Activated CD4-positive, alpha-beta T cell treated with anti-CD3 and anti-CD28 coated beads, Interleukin-2, amount 50 U/mL, for 4 hours (primary cell): ENCODE results near the gene OVOL2.
"Not testable (repeated sequence)": the region's sequence is repeated elsewhere in the genome, so short reads cannot be mapped to it uniquely, and the experiment has no call there.

Experiments
- DNase-seq, 2 experiments: peaks; one replicate each; pipeline ENCODE4 v3.0.0-alpha.2; 2020

Gene OVOL2

DNA sequence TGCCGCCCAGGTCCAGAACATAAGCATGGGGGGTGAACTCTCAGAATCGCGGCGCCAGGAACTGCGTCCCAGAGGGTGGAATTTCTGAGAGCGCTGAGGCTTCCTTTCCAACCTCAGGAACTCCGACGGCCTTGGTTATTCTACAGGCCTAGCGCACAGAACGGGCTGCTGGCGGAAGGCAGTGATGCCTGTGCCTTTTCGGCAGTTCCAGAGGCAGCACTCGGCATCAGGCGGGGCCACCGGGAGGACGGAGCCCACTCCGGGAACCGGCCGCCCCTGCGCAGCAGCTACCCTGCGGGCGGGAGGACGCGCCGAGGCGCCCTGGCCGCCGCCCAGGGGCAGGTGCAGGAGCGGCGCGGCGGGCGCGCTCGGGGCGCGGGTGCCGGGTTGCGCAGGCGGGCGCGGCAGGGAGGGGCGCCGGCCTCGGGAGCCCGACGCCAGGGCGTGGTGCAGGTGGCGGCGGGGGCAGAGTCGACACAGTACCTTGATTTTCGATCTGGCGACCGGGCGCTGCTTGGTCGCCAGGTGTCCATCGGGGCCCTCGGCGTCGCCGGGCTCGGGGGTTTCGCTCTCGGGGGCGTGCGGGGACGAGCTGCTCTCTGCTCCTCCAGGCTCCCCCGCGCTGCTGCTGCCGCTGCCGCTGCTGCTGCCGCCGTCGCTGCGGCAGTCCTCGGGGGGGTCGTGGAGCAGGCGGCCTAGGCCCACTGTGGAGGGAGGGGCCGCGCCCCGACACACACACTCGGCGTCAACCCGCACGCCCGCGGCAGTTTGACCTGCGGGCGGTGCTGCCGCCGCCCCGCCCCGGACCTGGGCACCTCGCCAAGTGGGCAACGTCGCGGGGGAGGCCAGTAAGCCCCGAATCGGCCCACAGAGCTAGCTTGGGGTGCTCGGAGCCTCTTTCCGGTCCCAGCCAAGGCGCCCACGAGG lies 1.3 kb downstream of the OVOL2 start:
- DNase-seq = no peak

GRCh38 chr20:18055261-18055660 lies 2.5 kb downstream of the OVOL2 start:
- DNase-seq = no peak

DNA sequence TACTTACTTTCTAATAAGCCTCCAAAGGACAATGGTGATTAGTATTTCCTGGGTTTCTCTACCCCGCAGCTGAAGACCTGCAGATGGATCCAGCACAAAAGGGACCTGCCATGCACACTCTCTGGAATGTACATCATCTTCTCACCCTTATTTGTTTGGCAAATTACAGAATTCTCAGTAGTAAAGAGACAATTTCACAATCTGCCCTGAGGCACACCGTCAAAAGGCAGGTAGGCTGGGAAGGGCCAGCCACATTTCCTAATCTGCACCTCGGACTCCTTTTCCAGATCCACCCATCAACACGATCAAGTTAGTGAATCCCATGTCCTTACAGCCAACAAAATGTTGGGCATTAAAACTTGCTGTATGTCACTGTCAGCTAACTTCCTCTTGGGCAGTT lies 4.9 kb downstream of the OVOL2 start:
- DNase-seq = no peak

GRCh38 chr20:18050628-18051027 lies 7.1 kb downstream of the OVOL2 start:
- no peak for DNase-seq

- DNase-seq = no peak
These were observed 9.5 kb downstream of the OVOL2 start for GRCh38 chr20:18048176-18048575.

DNA sequence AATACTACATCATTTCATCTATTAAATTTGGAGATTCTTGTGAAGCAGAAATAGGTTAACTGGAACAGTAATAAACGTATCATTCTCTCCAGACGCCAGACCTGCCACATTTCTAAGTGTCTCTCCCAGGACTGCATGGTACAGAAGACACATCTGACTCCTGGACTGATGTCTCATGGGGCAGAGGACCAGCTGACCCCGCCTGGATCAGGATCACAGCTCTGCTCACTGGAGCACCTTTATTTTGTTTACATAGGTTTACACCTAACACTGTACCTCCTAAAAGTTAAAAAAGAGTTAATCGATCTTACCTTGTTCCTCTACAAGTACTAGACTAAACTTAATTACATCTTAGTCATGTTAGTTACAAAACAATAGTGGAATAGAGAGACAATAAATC lies 11.2 kb downstream of the OVOL2 start:
- no peak for DNase-seq

GRCh38 chr20:18042229-18042628 lies 15.5 kb downstream of the OVOL2 start:
- no peak for DNase-seq

DNA sequence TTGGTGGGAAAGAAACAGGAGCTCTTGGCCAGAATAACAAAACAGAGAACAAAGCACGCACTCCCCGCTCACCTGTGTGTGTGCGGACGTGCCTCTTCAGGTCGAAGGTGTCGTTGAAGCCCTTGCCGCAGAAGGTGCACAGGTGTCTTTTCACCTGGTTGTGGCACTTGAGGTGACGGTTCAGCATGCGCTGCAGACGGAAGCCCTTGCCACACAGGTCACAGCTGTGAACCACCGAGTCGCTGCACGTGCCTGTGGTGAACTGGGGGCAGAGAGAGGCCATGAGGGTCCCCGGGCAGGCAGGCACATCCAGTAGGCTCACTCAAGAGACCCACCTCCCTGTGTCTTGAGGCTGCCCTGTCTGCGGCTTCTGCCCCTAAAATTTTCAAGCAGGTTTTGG lies 16.3 kb downstream of the OVOL2 start:
- no peak for DNase-seq

GRCh38 chr20:18039063-18039462 lies 18.7 kb downstream of the OVOL2 start:
- no peak for DNase-seq

DNA sequence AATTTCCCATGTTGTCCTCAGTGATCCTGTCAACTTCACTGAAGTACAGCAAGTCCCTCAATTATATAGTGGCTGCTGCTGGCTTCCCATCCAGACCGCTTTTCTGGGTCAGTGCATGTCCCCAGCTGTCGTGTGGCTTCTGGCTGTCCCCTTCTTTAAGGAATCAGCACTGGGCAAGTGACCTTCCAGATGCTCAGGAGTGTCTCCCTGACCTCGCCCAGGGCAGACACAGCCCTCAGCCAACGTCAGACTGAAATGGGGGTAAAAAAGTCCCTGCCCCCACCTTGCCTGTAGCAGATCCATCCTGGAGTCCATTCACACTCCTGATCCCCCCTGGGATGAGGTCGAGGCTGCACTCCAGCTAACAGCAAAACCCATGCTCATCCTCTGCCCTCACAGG lies 23.7 kb downstream of the OVOL2 start:
- no peak for DNase-seq

DNA sequence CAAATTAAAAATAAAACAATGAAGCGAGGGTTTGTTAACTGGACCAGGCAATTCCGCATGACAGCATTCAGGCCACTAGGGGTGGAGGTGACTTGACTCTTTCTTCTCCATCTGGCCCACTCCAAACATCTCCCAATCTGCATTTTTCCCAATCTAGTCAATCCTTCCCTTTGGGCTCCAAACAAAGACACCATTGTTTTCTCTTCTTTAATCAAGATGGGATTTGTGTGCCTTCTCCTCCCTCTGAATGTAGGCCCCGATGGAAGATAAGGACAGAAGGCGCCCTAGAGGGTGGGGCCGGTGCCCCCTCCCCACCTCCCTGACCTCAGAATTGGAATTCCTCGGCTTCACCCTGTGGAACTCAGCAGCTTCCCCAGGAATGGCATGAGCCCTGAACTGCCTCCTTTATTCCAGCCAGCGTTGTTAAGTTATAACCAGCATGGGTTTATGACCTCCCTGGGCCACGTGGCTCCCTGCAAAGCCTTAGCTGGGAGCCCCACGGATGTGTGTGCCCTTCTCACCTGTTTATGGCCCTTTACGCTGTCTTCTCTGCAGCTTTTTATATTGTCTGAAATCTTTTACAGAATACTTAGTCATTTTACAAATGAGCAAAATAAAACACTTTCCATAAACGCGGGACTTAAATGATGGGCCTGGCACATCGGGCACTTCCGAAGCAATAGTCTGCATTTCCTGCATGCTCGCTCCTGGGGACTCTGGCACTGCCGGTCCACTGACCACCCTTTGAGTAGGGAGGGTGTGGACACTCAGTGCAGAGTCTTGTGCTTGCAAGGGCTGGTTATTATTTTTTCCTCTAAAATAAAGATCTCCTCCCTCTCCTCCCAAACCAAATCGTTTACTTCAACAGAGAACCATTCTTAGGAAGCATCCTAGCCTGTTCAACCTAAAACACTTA lies 24.5 kb downstream of the OVOL2 start:
- DNase-seq = no peak

- DNase-seq = no peak
These were observed 25.7 kb downstream of the OVOL2 start for GRCh38 chr20:18031888-18032509.

- DNase-seq = no peak
These were observed 26.7 kb downstream of the OVOL2 start for GRCh38 chr20:18031050-18031449.

- DNase-seq = no peak
These were observed 27.7 kb downstream of the OVOL2 start for GRCh38 chr20:18030020-18030419.

GRCh38 chr20:18027011-18027410 lies 30.7 kb downstream of the OVOL2 start:
- not testable (repeated sequence) for DNase-seq

GRCh38 chr20:18024606-18025127 lies 33.0 kb downstream of the OVOL2 start:
- DNase-seq = no peak

GRCh38 chr20:18020931-18021330 lies 36.8 kb downstream of the OVOL2 start:
- DNase-seq = no peak

DNA sequence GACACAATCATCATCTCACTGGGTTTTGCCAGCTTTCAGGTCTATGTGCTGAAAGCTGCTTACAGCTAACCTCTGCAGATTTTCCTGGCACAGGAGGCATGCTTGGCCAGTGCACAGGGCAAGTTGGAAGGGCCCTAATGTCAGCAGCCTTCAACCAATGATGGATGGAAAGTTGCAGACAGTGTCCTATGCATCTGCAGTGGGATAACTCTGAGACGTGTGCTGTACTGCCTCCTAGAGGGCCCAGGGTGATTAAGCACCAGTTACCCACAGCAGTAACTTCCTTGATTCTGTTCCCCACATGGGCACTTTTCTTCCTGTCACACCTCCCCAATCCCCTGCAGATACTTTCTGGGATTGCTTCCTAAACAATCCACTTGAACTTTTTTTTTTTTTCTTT lies 38.6 kb downstream of the OVOL2 start:
- DNase-seq = no peak

- DNase-seq = no peak
These were observed 39.6 kb downstream of the OVOL2 start for GRCh38 chr20:18018100-18018499.

- DNase-seq = no peak
These were observed 40.9 kb downstream of the OVOL2 start for GRCh38 chr20:18016772-18017171.

GRCh38 chr20:18014411-18014810 lies 43.3 kb downstream of the OVOL2 start:
- no peak for DNase-seq

DNA sequence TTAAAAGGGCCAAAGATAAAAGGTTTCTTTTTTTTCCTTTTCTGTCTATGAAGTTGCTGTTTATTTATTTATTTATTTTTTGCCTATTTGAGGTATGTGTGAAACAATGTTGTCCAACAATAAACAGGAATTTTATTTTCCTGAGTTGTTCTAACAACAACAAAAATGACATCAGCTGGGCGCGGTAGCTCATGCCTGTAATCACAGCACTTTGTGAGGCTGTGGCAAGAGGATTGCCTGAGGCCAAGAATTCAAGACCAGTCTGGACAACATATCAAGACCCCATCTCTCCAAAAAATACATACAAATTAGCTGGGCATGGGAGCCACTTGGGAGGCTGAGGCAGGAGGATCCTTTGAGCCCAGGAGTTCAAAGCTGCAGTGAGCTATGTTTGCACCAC lies 44.8 kb downstream of the OVOL2 start:
- DNase-seq = no peak
